Endothelial cell of umbilical vein (primary cell): ENCODE data around the gene PLCB4. TPM values are rescaled to one million over a fixed set of nuclear protein-coding genes. Genes with fewer than 3 reads are reported as not detected.

Experiments used
- BruUV-seq: library from RNA; stranded (reverse); fragments of 400-500 nt; replicated peaks from 2 replicates; lab custom pipeline; 2021; lab: Mats Ljungman, UMichigan
- CTCF ChIA-PET: fragments of 300-600, 350-600 bp; sonication (Branson Sonifier 250); formaldehyde crosslinking; loops from one replicate; lab custom pipeline; 2021; ENCODE audit warnings: antibody characterized with exemption, inconsistent platforms; lab: Charles Lee
- POLR2A ChIA-PET: fragments of 300-600, 350-600 bp; sonication (Branson Sonifier 250); formaldehyde crosslinking; loops from one replicate; lab custom pipeline; 2021; ENCODE audit warnings: antibody characterized with exemption, inconsistent platforms; lab: Charles Lee
- DNase-seq: peaks from one replicate; pipeline ENCODE4 v3.0.0-alpha.2; 2011; ENCODE audit warnings: low read depth, low spot score
- FAIRE-seq: peaks from 2 replicates; lab custom pipeline; 2011; peaks lifted over from hg19 to GRCh38; lab: Jason Lieb, UNC
- H2AFZ ChIP-seq: 2 replicates; pipeline ENCODE4 v1.6.0; 2012; ENCODE audit warnings: low read depth, low read length, control low read depth, inconsistent platforms
- H3K27ac ChIP-seq: 2 replicates; pipeline ENCODE4 v1.5.1; 2011; ENCODE audit warnings: low read depth, mild to moderate bottlenecking, control low read depth, low read length, moderate library complexity; ENCODE audit not compliant: insufficient read depth
- H3K27me3 ChIP-seq, 2 experiments: 2 replicates each; pipeline versions ENCODE4 v1.6.0 to v1.6.1; 2011; ENCODE audit warnings: low read length in 2 of 2, mixed read lengths in 1 of 2; ENCODE audit not compliant: control insufficient read depth in 2 of 2, insufficient read depth in 2 of 2
- H3K36me3 ChIP-seq, 2 experiments: 2 replicates in 1 of 2; 3 replicates in 1 of 2; pipeline ENCODE4 v1.5.1; 2011; ENCODE audit warnings: low read length in 2 of 2, mild to moderate bottlenecking in 1 of 2, moderate library complexity in 1 of 2; ENCODE audit not compliant: control insufficient read depth in 2 of 2, insufficient read depth in 2 of 2; ENCODE audit errors: extremely low read depth in 1 of 2
- H3K4me1 ChIP-seq: 3 replicates; pipeline ENCODE4 v1.5.1; 2011; ENCODE audit warnings: mild to moderate bottlenecking, low read length; ENCODE audit not compliant: control insufficient read depth, insufficient read depth; ENCODE audit errors: extremely low read depth
- H3K4me2 ChIP-seq: 2 replicates; pipeline ENCODE4 v1.6.1; 2011; ENCODE audit warnings: low read length, control low read depth, mixed read lengths; ENCODE audit not compliant: insufficient read depth
- H3K4me3 ChIP-seq, 3 experiments: fragments of 200-600 bp in 1 of 3; sonication (generic), shearing (Covaris generic) in 1 of 3; replicated peaks in 1 of 3; 2 replicates each; pipeline ENCODE4 v1.5.1; 2011 to 2016; ENCODE audit warnings: control low read depth in 3 of 3, low read length in 3 of 3, mild to moderate bottlenecking in 2 of 3, inconsistent platforms in 1 of 3, low read depth in 1 of 3, moderate library complexity in 1 of 3; ENCODE audit not compliant: insufficient read depth in 1 of 3
- H3K79me2 ChIP-seq: 2 replicates; pipeline ENCODE4 v1.6.0; 2012; ENCODE audit warnings: low read length, inconsistent platforms; ENCODE audit not compliant: control insufficient read depth, insufficient read depth
- H3K9ac ChIP-seq: replicated peaks from 2 replicates; pipeline ENCODE3; 2011; ENCODE audit warnings: low read length, control low read depth; ENCODE audit not compliant: insufficient read depth; ENCODE audit errors: extremely low read depth
- H3K9me1 ChIP-seq: replicated peaks from 3 replicates; pipeline ENCODE4 v1.6.0; 2011; ENCODE audit warnings: mild to moderate bottlenecking, low read length; ENCODE audit not compliant: control insufficient read depth, insufficient read depth; ENCODE audit errors: extremely low read depth
- H3K9me3 ChIP-seq: replicated peaks from 2 replicates; pipeline ENCODE4 v1.5.1; 2012; ENCODE audit warnings: low read length, inconsistent platforms; ENCODE audit not compliant: control insufficient read depth, insufficient read depth
- H4K20me1 ChIP-seq: replicated peaks from 2 replicates; pipeline ENCODE3; 2011; ENCODE audit warnings: mild to moderate bottlenecking, low read length; ENCODE audit not compliant: control insufficient read depth, insufficient read depth; ENCODE audit errors: extremely low read depth
- CTCF ChIP-seq, 2 donors: IDR thresholded peaks; 1 replicate in 1 of 2; 2 replicates in 1 of 2; pipeline ENCODE4 v1.5.1; 2011; ENCODE audit warnings: low read length in 2 of 2, mild to moderate bottlenecking in 2 of 2, moderate library complexity in 2 of 2, control low read depth in 1 of 2, inconsistent platforms in 1 of 2, low read depth in 1 of 2; ENCODE audit not compliant: insufficient read depth in 1 of 2; ENCODE audit errors: extremely low read depth in 1 of 2
- EZH2 ChIP-seq: IDR thresholded peaks from 2 replicates; pipeline ENCODE4 v1.6.1; 2012; ENCODE audit warnings: borderline replicate concordance, low read depth, mild to moderate bottlenecking, moderate library complexity, low read length, inconsistent platforms; ENCODE audit not compliant: severe bottlenecking
- FOS ChIP-seq: IDR thresholded peaks from 2 replicates; pipeline ENCODE4 v1.6.1; 2011; ENCODE audit warnings: mild to moderate bottlenecking, low read length, moderate library complexity, borderline replicate concordance; ENCODE audit not compliant: insufficient read depth
- GATA2 ChIP-seq: IDR thresholded peaks from 2 replicates; pipeline ENCODE4 v1.7.0; 2011; ENCODE audit warnings: low read depth, mild to moderate bottlenecking, moderate library complexity, mixed read lengths, low read length; ENCODE audit not compliant: insufficient read length, insufficient read depth
- JUN ChIP-seq: IDR thresholded peaks from 2 replicates; pipeline ENCODE4 v1.6.1; 2011; ENCODE audit warnings: borderline replicate concordance, low read depth; ENCODE audit not compliant: insufficient read length, insufficient read depth
- MAX ChIP-seq: IDR thresholded peaks from 2 replicates; pipeline ENCODE4 v1.6.1; 2011; ENCODE audit not compliant: insufficient read depth, insufficient read length
- MYC ChIP-seq: IDR thresholded peaks from one replicate; pipeline ENCODE4 v1.6.1; 2011; ENCODE audit warnings: mild to moderate bottlenecking, low read depth, low read length
- POLR2A ChIP-seq: IDR thresholded peaks from 2 replicates; pipeline ENCODE4 v1.6.1; 2012; ENCODE audit warnings: low read depth, mild to moderate bottlenecking, control low read depth, low read length
- POLR2AphosphoS5 ChIP-seq: IDR thresholded peaks from 2 replicates; pipeline ENCODE4 v1.6.1; 2012; ENCODE audit warnings: low read depth, mild to moderate bottlenecking, control low read depth, low read length, moderate library complexity; ENCODE audit not compliant: insufficient read depth
- dilution Hi-C: fragments of 300-500 bp; cut with MboI; formaldehyde crosslinking; loops from one replicate; pipeline ENCODE4 v1.15.0; 2019; ENCODE audit warnings: low sequenced_read_pairs; ENCODE audit not compliant: extremely low pct_ligation_motif_present
- intact Hi-C: fragments of 100-400 bp; cut with micrococcal nuclease; formaldehyde crosslinking; loops from one replicate; pipeline ENCODE4 v1.10.0; 2022
- polyA plus RNA-seq, 4 experiments: library from polyadenylated mRNA; depleted of rRNA in 3 of 4; stranded (reverse) in 3 of 4; unstranded in 1 of 4; fragments of >200 nt; gene quantifications; 2 replicates each; pipeline versions ENCODE4 v1.2.1 to v1.2.3, GENCODE V29; 2011 to 2012; ENCODE audit warnings: missing spikeins in 1 of 4
- total RNA-seq: library from RNA; stranded (reverse); gene quantifications from 2 replicates; pipeline ENCODE4 v1.2.3, GENCODE V29; 2021

The PLCB4 gene
- total and polyA plus RNA-seq, 2 donors (not counting 3 experiments of a cell fraction or from before 2014, with no cell fraction given) = 0.37 to 1.7 TPM

- peaks cover 50 to 63% of the 10 kb centered on the region in 2 experiments for H3K27me3 ChIP-seq
- no peaks in the 10 kb centered on the region for H3K9me3 ChIP-seq
- H3K4me3 ChIP-seq = no peak overlapping the region
- H3K79me2 ChIP-seq = no peaks in the 10 kb centered on the region
- H3K4me1 ChIP-seq = peaks cover 5% of the 10 kb centered on the region
- H4K20me1 ChIP-seq = no peaks in the 10 kb centered on the region
- no peak for TF ChIP-seq CTCF (IDR thresholded peaks at IDR 0.05; ENCODE audit: extremely low read depth in 1 of 2, insufficient read depth in 1 of 2, low read depth in 1 of 2, low read length in 2 of 2)
- TF ChIP-seq JUN = no peak
- no TSS peak for BruUV-seq
- DNase-seq = no peak
- H3K4me2 ChIP-seq = no peak overlapping the region
- FAIRE-seq = no peak
- H3K9ac ChIP-seq = no peak overlapping the region
- H3K27ac ChIP-seq = no peak overlapping the region
- ChIA-PET CTCF (interaction anchor here (0.6 to 3.0 kb wide), 4 partner anchors 16 to 111 kb away, joined by 3 to 9 read pairs (median 5); no protein-coding TSS in a partner anchor), POLR2A (no interaction called here)
- dilution Hi-C loops = no loop called here
- H3K36me3 ChIP-seq = no peaks in the 10 kb centered on the region
- H2AFZ ChIP-seq = no peak overlapping the region
- intact Hi-C loops = no loop called here
- no peaks in the 10 kb centered on the region for H3K9me1 ChIP-seq
These were observed 449.8 kb downstream of the PLCB4 start for GRCh38 chr20:9518576-9519175.

- no peak overlapping the region for H3K4me3 ChIP-seq
- BruUV-seq = no TSS peak
- no peak for TF ChIP-seq POLR2A
- no peak for TF ChIP-seq FOS
- no peak for TF ChIP-seq JUN
- no peak for TF ChIP-seq CTCF (IDR thresholded peaks at IDR 0.05; ENCODE audit: extremely low read depth in 1 of 2, insufficient read depth in 1 of 2, low read depth in 1 of 2, low read length in 2 of 2)
- TF ChIP-seq MAX = no peak
- no peak for TF ChIP-seq POLR2AphosphoS5
- no peak for TF ChIP-seq EZH2
- TF ChIP-seq MYC = no peak
- no peak for TF ChIP-seq GATA2
- FAIRE-seq = no peak
- intact Hi-C loops = no loop called here
- no peak overlapping the region for H3K4me2 ChIP-seq
- peaks cover 5% of the 10 kb centered on the region for H3K4me1 ChIP-seq
- H3K27ac ChIP-seq = no peak overlapping the region
- peaks cover 41 to 51% of the 10 kb centered on the region in 2 experiments for H3K27me3 ChIP-seq
- no peaks in the 10 kb centered on the region for H3K36me3 ChIP-seq
- H3K9me1 ChIP-seq = no peaks in the 10 kb centered on the region
- ChIA-PET POLR2A (no interaction called here), CTCF (interaction anchor here (3.0 kb wide), 1 partner anchor 112 kb away, joined by 9 read pairs; no protein-coding TSS in a partner anchor)
- no peaks in the 10 kb centered on the region for H3K9me3 ChIP-seq
- H3K79me2 ChIP-seq = no peaks in the 10 kb centered on the region
- no peak for DNase-seq
- H2AFZ ChIP-seq = no peak overlapping the region
- H4K20me1 ChIP-seq = no peaks in the 10 kb centered on the region
- H3K9ac ChIP-seq = no peak overlapping the region
- dilution Hi-C loops = no loop called here
These were observed 451.2 kb downstream of the PLCB4 start for GRCh38 chr20:9520086-9520485.
